ENCODE data around the gene LCN12.
"Not testable (repeated sequence)": the region's sequence is repeated elsewhere in the genome, so short reads cannot be mapped to it uniquely, and the experiment has no call there.

Gene LCN12

GRCh38 chr9:136996361-136997292 lies 44.6 kb downstream of the LCN12 start, which contains the start of gene CLIC3:
CLIC3 (minus strand) TSS chr9:136996568; CDS start chr9:136996543, 25 bp downstream.
- WGBS, 2 experiments (ENCODE audit: insufficient coverage in 2 of 2) = 54 to 57% methylated on average over 22 to 24 of the region's 35 CpGs
- Histone ChIP-seq H3K27ac (ENCODE audit: low read depth, low read length, severe bottlenecking) (peak within 1 kb of the TSS; percentile 5), H3K9me3 (ENCODE audit: control insufficient read depth, low read length) (no peaks in the 10 kb centered on the region), H3K36me3 (ENCODE audit: control insufficient read depth, insufficient read depth, low read length) (peaks cover 12% of the 10 kb centered on the region), H3K4me3 (ENCODE audit: extremely low read depth, insufficient read depth, low read length, poor library complexity, severe bottlenecking) (no peak within 1 kb of the TSS), H3K4me1 (ENCODE audit: control insufficient read depth, insufficient read depth, low read length, poor library complexity, severe bottlenecking) (peaks cover 22% of the 10 kb centered on the region)

- Histone ChIP-seq H3K36me3 (ENCODE audit: control insufficient read depth, insufficient read depth, low read length) (peaks cover 12% of the 10 kb centered on the region), H3K9me3 (ENCODE audit: control insufficient read depth, low read length) (no peaks in the 10 kb centered on the region), H3K27ac (ENCODE audit: low read depth, low read length, severe bottlenecking) (no peak overlapping the region), H3K4me3 (ENCODE audit: extremely low read depth, insufficient read depth, low read length, poor library complexity, severe bottlenecking) (no peak overlapping the region), H3K4me1 (ENCODE audit: control insufficient read depth, insufficient read depth, low read length, poor library complexity, severe bottlenecking) (peaks cover 22% of the 10 kb centered on the region)
- 88% methylated on average over 9 to 10 of the region's 10 CpGs for WGBS, 2 experiments (ENCODE audit: insufficient coverage in 2 of 2)
Observed at GRCh38 chr9:136997371-136997770, 45.3 kb downstream of the LCN12 start.

- Histone ChIP-seq H3K27ac (ENCODE audit: low read depth, low read length, severe bottlenecking) (no peak overlapping the region), H3K4me3 (ENCODE audit: extremely low read depth, insufficient read depth, low read length, poor library complexity, severe bottlenecking) (no peak overlapping the region), H3K9me3 (ENCODE audit: control insufficient read depth, low read length) (no peaks in the 10 kb centered on the region), H3K4me1 (ENCODE audit: control insufficient read depth, insufficient read depth, low read length, poor library complexity, severe bottlenecking) (peaks cover 19% of the 10 kb centered on the region), H3K36me3 (ENCODE audit: control insufficient read depth, insufficient read depth, low read length) (peaks cover 12% of the 10 kb centered on the region)
- 94 to 95% methylated on average over 11 to 12 of the region's 18 CpGs for WGBS, 2 experiments (ENCODE audit: insufficient coverage in 2 of 2)
Observed at GRCh38 chr9:136997830-136998234, 45.8 kb downstream of the LCN12 start.

GRCh38 chr9:137000177-137000930 lies 48.3 kb downstream of the LCN12 start:
- H3K4me1 ChIP-seq (ENCODE audit: control insufficient read depth, insufficient read depth, low read length, poor library complexity, severe bottlenecking) = peaks cover 13% of the 10 kb centered on the region
- no peak overlapping the region for H3K27ac ChIP-seq (ENCODE audit: low read depth, low read length, severe bottlenecking)
- no peak overlapping the region for H3K4me3 ChIP-seq (ENCODE audit: extremely low read depth, insufficient read depth, low read length, poor library complexity, severe bottlenecking)
- H3K36me3 ChIP-seq (ENCODE audit: control insufficient read depth, insufficient read depth, low read length) = no peaks in the 10 kb centered on the region
- WGBS, 2 experiments (ENCODE audit: insufficient coverage in 2 of 2) = 93 to 97% methylated on average over 6 of the region's 10 CpGs
- no peaks in the 10 kb centered on the region for H3K9me3 ChIP-seq (ENCODE audit: control insufficient read depth, low read length)

GRCh38 chr9:137001857-137002645 lies 50.0 kb downstream of the LCN12 start:
- Histone ChIP-seq H3K4me1 (ENCODE audit: control insufficient read depth, insufficient read depth, low read length, poor library complexity, severe bottlenecking) (peaks cover 3% of the 10 kb centered on the region), H3K9me3 (ENCODE audit: control insufficient read depth, low read length) (no peaks in the 10 kb centered on the region), H3K36me3 (ENCODE audit: control insufficient read depth, insufficient read depth, low read length) (no peaks in the 10 kb centered on the region), H3K4me3 (ENCODE audit: extremely low read depth, insufficient read depth, low read length, poor library complexity, severe bottlenecking) (no peak overlapping the region), H3K27ac (ENCODE audit: low read depth, low read length, severe bottlenecking) (no peak overlapping the region)
- WGBS, 2 experiments (ENCODE audit: insufficient coverage in 2 of 2) = 87 to 90% methylated on average over 13 to 16 of the region's 20 CpGs

- Histone ChIP-seq H3K27ac (ENCODE audit: low read depth, low read length, severe bottlenecking) (no peak overlapping the region), H3K4me1 (ENCODE audit: control insufficient read depth, insufficient read depth, low read length, poor library complexity, severe bottlenecking) (peaks cover 3% of the 10 kb centered on the region), H3K4me3 (ENCODE audit: extremely low read depth, insufficient read depth, low read length, poor library complexity, severe bottlenecking) (no peak overlapping the region), H3K36me3 (ENCODE audit: control insufficient read depth, insufficient read depth, low read length) (no peaks in the 10 kb centered on the region), H3K9me3 (ENCODE audit: control insufficient read depth, low read length) (no peaks in the 10 kb centered on the region)
- WGBS, 2 experiments (ENCODE audit: insufficient coverage in 2 of 2) = 94 to 95% methylated on average over 10 of the region's 10 CpGs
Observed at GRCh38 chr9:137002646-137003041, 50.6 kb downstream of the LCN12 start.

- not testable (repeated sequence) for H3K27ac ChIP-seq (ENCODE audit: low read depth, low read length, severe bottlenecking); H3K36me3 ChIP-seq (ENCODE audit: control insufficient read depth, insufficient read depth, low read length); H3K9me3 ChIP-seq (ENCODE audit: control insufficient read depth, low read length); H3K4me1 ChIP-seq (ENCODE audit: control insufficient read depth, insufficient read depth, low read length, poor library complexity, severe bottlenecking); H3K4me3 ChIP-seq (ENCODE audit: extremely low read depth, insufficient read depth, low read length, poor library complexity, severe bottlenecking)
- WGBS, 2 experiments (ENCODE audit: insufficient coverage in 2 of 2) = 57 to 72% methylated on average over 7 to 12 of the region's 17 CpGs
Observed at GRCh38 chr9:137004285-137004684, 52.2 kb downstream of the LCN12 start.
